Karpas-422 (cell line): ENCODE results near the gene MOSMO. TPM values are rescaled to one million over a fixed set of nuclear protein-coding genes. Genes with fewer than 3 reads are reported as not detected.
"Not testable (repeated sequence)": the region's sequence is repeated elsewhere in the genome, so short reads cannot be mapped to it uniquely, and the experiment has no call there.

Source experiments
- DNase-seq: peaks from one replicate; pipeline ENCODE4 v3.0.0-alpha.2; 2015
- H2AFZ ChIP-seq: fragments of 200-600 bp; sonication (generic); 2 replicates; pipeline ENCODE4 v1.6.1; 2014; ENCODE audit warnings: antibody characterized with exemption, low read length, mixed read lengths
- H3K27ac ChIP-seq: fragments of 200-600 bp; sonication (generic); 2 replicates; pipeline ENCODE4 v1.5.1; 2014; ENCODE audit warnings: mild to moderate bottlenecking, low read length, moderate library complexity
- H3K27me3 ChIP-seq: fragments of 200-600 bp; sonication (generic); 2 replicates; pipeline ENCODE4 v1.6.1; 2014; ENCODE audit warnings: low read length, mixed read lengths
- H3K36me3 ChIP-seq: fragments of 200-600 bp; sonication (generic); 2 replicates; pipeline ENCODE4 v1.6.1; 2014; ENCODE audit warnings: low read length, mixed read lengths; ENCODE audit not compliant: insufficient read depth
- H3K4me1 ChIP-seq: fragments of 200-600 bp; sonication (generic); 2 replicates; pipeline ENCODE4 v1.6.1; 2014; ENCODE audit warnings: mild to moderate bottlenecking, low read length, mixed read lengths
- H3K4me2 ChIP-seq: fragments of 200-600 bp; sonication (generic); 2 replicates; pipeline ENCODE4 v1.6.1; 2014; ENCODE audit warnings: low read length, low read depth, mild to moderate bottlenecking; ENCODE audit not compliant: poor library complexity, severe bottlenecking
- H3K4me3 ChIP-seq: fragments of 200-600 bp; sonication (generic); 2 replicates; pipeline ENCODE4 v1.5.1; 2014; ENCODE audit warnings: mild to moderate bottlenecking, antibody characterized with exemption, low read length, mixed read lengths
- H3K79me2 ChIP-seq: fragments of 200-600 bp; sonication (generic); 2 replicates; pipeline ENCODE4 v1.6.1; 2014; ENCODE audit warnings: mild to moderate bottlenecking, low read length, mixed read lengths
- H3K9ac ChIP-seq: fragments of 200-600 bp; sonication (generic); 2 replicates; pipeline ENCODE4 v1.6.0; 2014; ENCODE audit warnings: low read length
- H3K9me2 ChIP-seq: fragments of 200-600 bp; sonication (generic), shearing (Covaris generic); replicated peaks from 2 replicates; pipeline ENCODE4 v1.6.0; 2014; ENCODE audit warnings: mild to moderate bottlenecking, low read length, moderate library complexity; ENCODE audit not compliant: insufficient read depth
- H3K9me3 ChIP-seq: fragments of 300-700, 200-600 bp; sonication (generic); 2 replicates; pipeline ENCODE4 v1.6.1; 2014; ENCODE audit warnings: low read length, mixed read lengths
- H4K20me1 ChIP-seq: fragments of 200-600 bp; sonication (generic); 2 replicates; pipeline ENCODE4 v1.6.1; 2014; ENCODE audit warnings: mild to moderate bottlenecking, antibody characterized with exemption, low read length, low read depth; ENCODE audit not compliant: insufficient read depth
- total RNA-seq: library from RNA; depleted of rRNA; stranded (reverse); fragments of >200 nt; shearing (Covaris generic); gene quantifications from 2 replicates; pipeline ENCODE4 v1.2.3, GENCODE V29; 2014; ENCODE audit warnings: low replicate concordance

Gene MOSMO
- total RNA-seq, 1 experiment from 2014 or later = 13.9 TPM

- no peaks in the 10 kb centered on the region for H3K9me2 ChIP-seq
- no peaks in the 10 kb centered on the region for H3K9me3 ChIP-seq
- H4K20me1 ChIP-seq = no peaks in the 10 kb centered on the region
- no peak overlapping the region for H2AFZ ChIP-seq
- no peaks in the 10 kb centered on the region for H3K27me3 ChIP-seq
- no peak for DNase-seq
- no peaks in the 10 kb centered on the region for H3K79me2 ChIP-seq
- no peaks in the 10 kb centered on the region for H3K4me1 ChIP-seq
- H3K4me2 ChIP-seq = no peak overlapping the region
- no peak overlapping the region for H3K9ac ChIP-seq
- no peaks in the 10 kb centered on the region for H3K36me3 ChIP-seq
- no peak overlapping the region for H3K27ac ChIP-seq
- no peak overlapping the region for H3K4me3 ChIP-seq
Observed at GRCh38 chr16:21991621-21992020, 16.3 kb upstream of the MOSMO start.

- H3K9me2 ChIP-seq = no peaks in the 10 kb centered on the region
- no peak overlapping the region for H2AFZ ChIP-seq
- no peak overlapping the region for H3K9ac ChIP-seq
- H3K36me3 ChIP-seq = no peaks in the 10 kb centered on the region
- H3K4me1 ChIP-seq = no peaks in the 10 kb centered on the region
- H4K20me1 ChIP-seq = no peaks in the 10 kb centered on the region
- DNase-seq = no peak
- H3K27me3 ChIP-seq = no peaks in the 10 kb centered on the region
- no peak overlapping the region for H3K4me3 ChIP-seq
- no peak overlapping the region for H3K27ac ChIP-seq
- no peaks in the 10 kb centered on the region for H3K9me3 ChIP-seq
- H3K4me2 ChIP-seq = no peak overlapping the region
- H3K79me2 ChIP-seq = no peaks in the 10 kb centered on the region
Observed at GRCh38 chr16:21994856-21995465, 12.9 kb upstream of the MOSMO start.

DNA sequence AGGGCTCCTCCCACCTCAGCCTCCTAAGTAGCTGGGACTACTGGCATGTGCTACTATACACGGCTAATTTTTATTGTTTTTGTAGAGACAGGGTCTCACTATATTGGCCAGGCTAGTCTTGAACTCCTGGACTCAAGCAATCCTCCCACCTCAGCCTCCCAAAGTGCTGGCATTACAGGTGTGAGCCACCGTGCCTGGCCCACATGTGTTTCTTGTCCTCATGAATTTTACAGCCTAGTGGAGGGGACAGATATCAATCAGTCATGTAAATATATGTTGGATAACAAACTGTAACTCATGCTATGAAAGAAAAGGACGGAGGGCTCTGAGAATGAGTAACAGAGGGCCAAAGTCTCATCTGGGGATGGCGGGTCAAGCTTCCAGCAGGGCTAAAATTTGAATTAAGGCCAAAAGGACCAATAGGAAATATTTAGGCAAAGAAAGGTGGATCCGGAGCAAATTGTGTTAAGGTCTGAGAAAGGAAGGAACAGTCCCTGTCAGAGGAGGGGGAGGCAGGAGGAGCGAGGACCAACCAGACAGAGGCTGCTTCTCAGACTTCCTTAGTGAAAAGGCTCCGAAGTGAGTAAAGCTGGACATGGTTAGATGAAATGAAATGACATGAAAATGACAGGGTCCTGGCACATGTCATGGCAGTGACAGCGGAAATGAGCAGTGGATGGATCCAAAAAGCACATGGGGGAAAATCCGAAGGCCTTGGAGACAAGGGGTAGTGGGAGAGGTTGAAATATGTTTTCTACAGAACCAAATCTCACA, 10.8 kb upstream of the MOSMO start:
- no peak for DNase-seq
- no peaks in the 10 kb centered on the region for H3K79me2 ChIP-seq
- no peaks in the 10 kb centered on the region for H3K36me3 ChIP-seq
- H3K9me2 ChIP-seq = no peaks in the 10 kb centered on the region
- H2AFZ ChIP-seq = no peak overlapping the region
- H4K20me1 ChIP-seq = no peaks in the 10 kb centered on the region
- no peaks in the 10 kb centered on the region for H3K9me3 ChIP-seq
- no peaks in the 10 kb centered on the region for H3K27me3 ChIP-seq
- H3K4me1 ChIP-seq = no peaks in the 10 kb centered on the region
- H3K4me2 ChIP-seq = no peak overlapping the region
- no peak overlapping the region for H3K4me3 ChIP-seq
- no peak overlapping the region for H3K27ac ChIP-seq
- no peak overlapping the region for H3K9ac ChIP-seq

- no peak overlapping the region for H3K9ac ChIP-seq
- H3K9me2 ChIP-seq = no peaks in the 10 kb centered on the region
- no peak overlapping the region for H2AFZ ChIP-seq
- H3K79me2 ChIP-seq = no peaks in the 10 kb centered on the region
- no peak overlapping the region for H3K27ac ChIP-seq
- no peaks in the 10 kb centered on the region for H3K4me1 ChIP-seq
- no peaks in the 10 kb centered on the region for H3K36me3 ChIP-seq
- H4K20me1 ChIP-seq = no peaks in the 10 kb centered on the region
- no peak overlapping the region for H3K4me2 ChIP-seq
- no peaks in the 10 kb centered on the region for H3K9me3 ChIP-seq
- no peak for DNase-seq
- no peak overlapping the region for H3K4me3 ChIP-seq
- no peaks in the 10 kb centered on the region for H3K27me3 ChIP-seq
Observed at GRCh38 chr16:21997697-21998480, 10.0 kb upstream of the MOSMO start.

GRCh38 chr16:22001591-22001990, 6.3 kb upstream of the MOSMO start:
- Histone ChIP-seq H3K4me2 (no peak overlapping the region), H3K9ac (no peak overlapping the region)

DNA sequence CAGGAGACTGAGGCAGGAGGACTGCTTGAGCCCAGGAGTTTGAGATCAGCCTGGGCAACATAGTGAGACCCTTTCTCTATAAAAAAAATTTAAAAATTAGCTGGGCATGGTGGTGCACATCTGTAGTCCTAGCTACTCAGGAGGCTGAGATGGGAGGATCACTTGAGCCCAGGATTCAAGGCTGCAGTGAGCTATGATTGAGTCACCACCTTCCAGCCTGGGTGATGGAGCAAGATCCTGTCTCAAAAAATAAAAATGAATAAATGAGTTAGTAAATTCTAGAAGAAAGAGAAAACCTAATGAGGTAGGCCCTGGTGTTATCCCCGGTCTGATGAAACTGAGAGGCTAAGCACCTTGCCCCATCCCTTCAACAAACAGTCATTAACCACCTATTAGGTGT, 5.9 kb upstream of the MOSMO start:
- H2AFZ ChIP-seq, H3K79me2 ChIP-seq, DNase-seq, H3K4me1 ChIP-seq, H3K27ac ChIP-seq, H3K4me2 ChIP-seq, H3K9me2 ChIP-seq, H3K4me3 ChIP-seq, H3K27me3 ChIP-seq, H4K20me1 ChIP-seq, H3K9me3 ChIP-seq, H3K36me3 ChIP-seq, H3K9ac ChIP-seq: not testable (repeated sequence)

More at GRCh38 chr16:22001591-22001990, 6.3 kb upstream of the MOSMO start:
- Histone ChIP-seq H4K20me1 (no peaks in the 10 kb centered on the region), H3K79me2 (no peaks in the 10 kb centered on the region), H3K27me3 (no peaks in the 10 kb centered on the region), H3K9me2 (no peaks in the 10 kb centered on the region), H3K9me3 (no peaks in the 10 kb centered on the region), H3K4me1 (peaks cover under 1% of the 10 kb centered on the region), H3K36me3 (no peaks in the 10 kb centered on the region), H3K4me3 (no peak overlapping the region), H2AFZ (no peak overlapping the region), H3K27ac (no peak overlapping the region)
- no peak for DNase-seq

- no peak overlapping the region for H3K4me2 ChIP-seq
- no peaks in the 10 kb centered on the region for H4K20me1 ChIP-seq
- H2AFZ ChIP-seq = no peak overlapping the region
- H3K9me2 ChIP-seq = no peaks in the 10 kb centered on the region
- peaks cover 9% of the 10 kb centered on the region for H3K4me1 ChIP-seq
- no peak overlapping the region for H3K9ac ChIP-seq
- H3K27me3 ChIP-seq = no peaks in the 10 kb centered on the region
- no peaks in the 10 kb centered on the region for H3K9me3 ChIP-seq
- no peaks in the 10 kb centered on the region for H3K36me3 ChIP-seq
- no peak for DNase-seq
- no peaks in the 10 kb centered on the region for H3K79me2 ChIP-seq
- no peak overlapping the region for H3K4me3 ChIP-seq
- no peak overlapping the region for H3K27ac ChIP-seq
Observed at GRCh38 chr16:22003195-22003594, 4.7 kb upstream of the MOSMO start.

- H3K27me3 ChIP-seq = no peaks in the 10 kb centered on the region
- peaks cover 16% of the 10 kb centered on the region for H3K4me1 ChIP-seq
- no peaks in the 10 kb centered on the region for H3K9me2 ChIP-seq
- no peaks in the 10 kb centered on the region for H3K9me3 ChIP-seq
- no peaks in the 10 kb centered on the region for H4K20me1 ChIP-seq
- no peak overlapping the region for H3K27ac ChIP-seq
- H2AFZ ChIP-seq = no peak overlapping the region
- DNase-seq = no peak
- no peak overlapping the region for H3K4me2 ChIP-seq
- no peak overlapping the region for H3K9ac ChIP-seq
- no peak overlapping the region for H3K4me3 ChIP-seq
- H3K79me2 ChIP-seq = no peaks in the 10 kb centered on the region; the same call in 1 of the 2 replicates
- no peaks in the 10 kb centered on the region for H3K36me3 ChIP-seq
Observed at GRCh38 chr16:22004341-22004740, 3.6 kb upstream of the MOSMO start.
